Spleen (tissue), 7 donors: ENCODE results near the gene RFTN1.

Source experiments
- CTCF ChIP-seq, 11 experiments: fragments of 200-600 bp in 7 of 11; fragments of 450-650 bp in 4 of 11; sonication (generic) in 4 of 11; IDR thresholded peaks in 8 of 11; conservative IDR thresholded peaks in 3 of 11; 1 replicate in 7 of 11; 2 replicates in 4 of 11; pipeline versions ENCODE4 v1.4.0 to v1.8.0; 2016 to 2021; ENCODE audit warnings: antibody characterized with exemption in 11 of 11, inconsistent platforms in 4 of 11, mild to moderate bottlenecking in 1 of 11
- POLR2A ChIP-seq, 3 donors: fragments of 450-650 bp; IDR thresholded peaks; one replicate each; pipeline ENCODE4 v1.5.1; 2017; ENCODE audit warnings: antibody characterized with exemption in 3 of 3, mild to moderate bottlenecking in 1 of 3
- donor health status: DM: no; HTN: no; CAD: no; lungs with moderate emphysema.
- donor health status: DM: no; HTN: no; CAD: no.
- donor health status: DM: no; HTN: no; CAD: no.

DNA sequence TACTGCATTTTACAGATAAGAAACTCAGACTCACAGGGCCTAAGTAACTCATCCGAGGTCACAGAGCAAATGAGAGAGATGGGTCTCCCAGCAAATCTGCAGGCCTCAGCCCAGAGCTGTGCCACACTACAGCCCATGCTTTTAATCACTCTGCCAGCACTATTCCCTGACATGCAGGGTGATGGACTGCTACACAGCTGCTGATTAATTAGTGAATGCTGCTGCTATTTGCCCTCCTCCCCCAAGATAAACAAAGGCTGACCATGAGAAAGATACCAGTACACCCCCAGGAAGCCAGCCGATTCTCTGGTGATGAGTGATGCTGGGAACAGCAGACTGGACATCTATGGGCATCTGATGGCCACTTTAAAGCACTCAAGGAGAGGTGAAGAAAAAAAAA is 39.3 kb downstream of the RFTN1 start:
- TF ChIP-seq POLR2A (IDR thresholded peaks at IDR 0.05) (no peak), CTCF (IDR thresholded peaks at IDR 0.05 in 8 of 11, conservative IDR thresholded peaks at IDR 0.05 in 3 of 11) (no peak)
